ENCODE measurements around the gene RHBDL3. TPM values are rescaled to one million over a fixed set of nuclear protein-coding genes. Genes with fewer than 3 reads are reported as not detected.
"Not testable (repeated sequence)": the region's sequence is repeated elsewhere in the genome, so short reads cannot be mapped to it uniquely, and the experiment has no call there.

RHBDL3 gene
- total RNA-seq, 1 donor from 2014 or later: 1.2 TPM

DNA sequence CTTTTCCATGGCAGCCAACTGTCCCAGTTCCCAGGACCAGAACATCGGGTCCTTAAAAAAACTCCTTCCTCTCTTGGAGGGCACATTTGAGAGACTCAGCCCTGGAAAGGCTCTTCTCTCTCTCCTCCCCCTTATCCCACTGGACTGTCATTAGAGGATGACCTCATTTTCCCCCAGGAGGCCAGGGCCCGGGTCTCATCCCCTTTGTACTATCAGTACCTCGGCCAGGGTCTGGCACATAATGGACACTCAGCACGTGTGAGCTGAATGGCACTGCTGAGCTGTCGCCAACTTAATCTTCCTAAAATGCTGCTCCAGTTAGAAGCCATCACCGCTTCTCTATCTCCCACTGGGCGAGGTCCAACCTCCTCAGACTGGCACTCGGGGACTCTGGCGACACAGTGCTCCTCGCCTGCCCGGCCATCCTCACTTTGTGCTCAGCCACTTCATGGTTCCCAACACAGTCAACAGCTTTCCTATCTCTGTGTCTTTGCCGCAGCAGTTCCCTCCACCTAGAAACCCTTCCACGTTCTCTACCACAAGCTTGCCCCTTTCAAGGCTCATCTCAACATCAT is 3.6 kb upstream of the RHBDL3 start:
- H3K4me1 Mint-ChIP-seq: peaks cover 28% of the 10 kb centered on the region
- TF ChIP-seq, protein P1, sequence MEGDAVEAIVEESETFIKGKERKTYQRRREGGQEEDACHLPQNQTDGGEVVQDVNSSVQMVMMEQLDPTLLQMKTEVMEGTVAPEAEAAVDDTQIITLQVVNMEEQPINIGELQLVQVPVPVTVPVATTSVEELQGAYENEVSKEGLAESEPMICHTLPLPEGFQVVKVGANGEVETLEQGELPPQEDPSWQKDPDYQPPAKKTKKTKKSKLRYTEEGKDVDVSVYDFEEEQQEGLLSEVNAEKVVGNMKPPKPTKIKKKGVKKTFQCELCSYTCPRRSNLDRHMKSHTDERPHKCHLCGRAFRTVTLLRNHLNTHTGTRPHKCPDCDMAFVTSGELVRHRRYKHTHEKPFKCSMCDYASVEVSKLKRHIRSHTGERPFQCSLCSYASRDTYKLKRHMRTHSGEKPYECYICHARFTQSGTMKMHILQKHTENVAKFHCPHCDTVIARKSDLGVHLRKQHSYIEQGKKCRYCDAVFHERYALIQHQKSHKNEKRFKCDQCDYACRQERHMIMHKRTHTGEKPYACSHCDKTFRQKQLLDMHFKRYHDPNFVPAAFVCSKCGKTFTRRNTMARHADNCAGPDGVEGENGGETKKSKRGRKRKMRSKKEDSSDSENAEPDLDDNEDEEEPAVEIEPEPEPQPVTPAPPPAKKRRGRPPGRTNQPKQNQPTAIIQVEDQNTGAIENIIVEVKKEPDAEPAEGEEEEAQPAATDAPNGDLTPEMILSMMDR (IDR thresholded peaks at IDR 0.05; ENCODE audit: unreplicated experiment): no peak
- DNase-seq (ENCODE audit: low spot score in 2 of 2, unreplicated experiment in 2 of 2): no peak
- H3K27me3 Mint-ChIP-seq (ENCODE audit: low read depth): peaks cover 81% of the 10 kb centered on the region
- H3K27ac Mint-ChIP-seq: no peak overlapping the region
- no peak overlapping the region for H3K4me3 Mint-ChIP-seq
- no peaks in the 10 kb centered on the region for H3K36me3 Mint-ChIP-seq
- no peaks in the 10 kb centered on the region for H3K9me3 Mint-ChIP-seq

DNA sequence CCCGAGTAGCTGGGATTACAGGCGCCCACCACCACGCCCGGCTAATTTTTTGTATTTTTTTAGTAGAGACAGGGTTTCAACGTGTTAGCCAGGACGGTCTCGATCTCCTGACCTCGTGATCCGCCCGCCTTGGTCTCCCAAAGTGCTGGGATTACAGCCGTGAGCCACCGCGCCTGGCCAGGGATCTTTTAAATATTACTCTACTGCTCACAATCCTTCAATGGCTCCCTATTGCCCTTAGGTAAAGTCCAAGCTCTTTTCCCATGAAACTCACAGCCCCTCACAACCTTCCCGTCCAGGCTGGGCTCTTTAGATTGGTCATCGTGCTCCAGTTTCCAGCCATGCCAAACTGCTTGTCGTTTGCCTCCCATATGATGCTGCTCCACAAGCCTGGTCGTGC is 2.1 kb upstream of the RHBDL3 start:
- not testable (repeated sequence) for DNase-seq (ENCODE audit: low spot score in 2 of 2, unreplicated experiment in 2 of 2); H3K36me3 Mint-ChIP-seq; H3K9me3 Mint-ChIP-seq; H3K27ac Mint-ChIP-seq; H3K4me3 Mint-ChIP-seq
- Mint-ChIP-seq H3K27me3 (ENCODE audit: low read depth) (peaks cover 82% of the 10 kb centered on the region), H3K4me1 (peaks cover 36% of the 10 kb centered on the region)

DNA sequence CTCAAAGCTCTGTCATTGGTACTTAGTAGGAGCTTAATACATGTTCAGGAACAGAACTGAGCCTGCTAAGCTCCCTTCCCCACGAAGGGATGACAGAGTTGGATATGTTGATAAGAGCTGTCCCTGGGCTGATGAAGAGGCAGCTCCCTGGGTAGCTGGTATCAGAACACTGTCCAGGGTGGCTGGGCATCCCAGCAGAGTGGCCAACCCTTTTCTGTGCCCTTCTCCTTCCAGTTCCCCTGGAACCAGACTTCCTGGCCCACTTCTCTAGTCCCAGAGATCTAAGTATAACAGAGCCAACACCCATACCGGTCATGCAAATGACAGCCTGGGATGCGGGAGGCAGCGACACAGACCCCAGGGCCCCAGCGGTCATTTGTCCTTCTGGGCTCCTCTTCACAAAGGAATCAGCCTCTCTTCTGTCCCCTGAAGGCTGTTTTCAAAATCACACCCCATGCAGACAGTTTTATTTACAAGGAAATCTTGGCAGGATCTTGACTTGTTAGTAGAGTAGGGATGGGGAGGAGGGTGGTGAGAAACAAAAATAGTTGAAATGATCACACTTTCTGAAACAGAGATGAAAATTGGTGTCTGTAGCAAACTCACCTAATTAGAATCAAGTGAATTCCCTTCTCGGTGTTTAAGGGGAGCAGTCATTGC is 1.4 kb upstream of the RHBDL3 start:
- no peaks in the 10 kb centered on the region for H3K36me3 Mint-ChIP-seq
- H3K4me3 Mint-ChIP-seq: peak overlapping the region; percentile 73
- no peak overlapping the region for H3K27ac Mint-ChIP-seq
- H3K27me3 Mint-ChIP-seq (ENCODE audit: low read depth): peaks cover 85% of the 10 kb centered on the region
- TF ChIP-seq, protein P1 (IDR thresholded peaks at IDR 0.05; ENCODE audit: unreplicated experiment): no peak
- peaks cover 36% of the 10 kb centered on the region for H3K4me1 Mint-ChIP-seq
- no peak for DNase-seq (ENCODE audit: low spot score in 2 of 2, unreplicated experiment in 2 of 2)
- no peaks in the 10 kb centered on the region for H3K9me3 Mint-ChIP-seq

DNA sequence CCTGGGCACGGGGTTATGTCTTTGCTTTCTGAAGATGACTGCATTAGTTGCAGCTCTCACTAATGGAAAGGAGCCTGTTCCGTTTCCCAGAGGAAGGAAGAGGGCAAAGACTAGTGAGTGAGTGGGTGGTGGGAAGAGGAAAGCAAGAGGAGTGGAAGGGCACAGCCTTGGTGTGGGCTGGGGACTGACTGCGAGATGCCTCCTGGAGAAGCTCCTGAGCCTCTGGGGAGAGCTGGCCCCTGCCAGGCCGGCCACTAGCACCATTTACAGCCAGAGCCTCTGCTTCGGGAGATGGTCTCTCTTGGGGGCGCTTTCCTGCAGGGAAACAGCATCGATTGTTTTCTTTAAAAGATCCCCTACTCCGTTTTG is 825 bp upstream of the RHBDL3 start:
- H3K27me3 Mint-ChIP-seq (ENCODE audit: low read depth): peaks cover 85% of the 10 kb centered on the region
- TF ChIP-seq, protein P1 (IDR thresholded peaks at IDR 0.05; ENCODE audit: unreplicated experiment): no peak
- DNase-seq (ENCODE audit: low spot score in 2 of 2, unreplicated experiment in 2 of 2): no peak
- no peaks in the 10 kb centered on the region for H3K9me3 Mint-ChIP-seq
- H3K4me1 Mint-ChIP-seq: peaks cover 36% of the 10 kb centered on the region
- H3K4me3 Mint-ChIP-seq: peak overlapping the region; percentile 73
- H3K27ac Mint-ChIP-seq: no peak overlapping the region
- no peaks in the 10 kb centered on the region for H3K36me3 Mint-ChIP-seq

DNA sequence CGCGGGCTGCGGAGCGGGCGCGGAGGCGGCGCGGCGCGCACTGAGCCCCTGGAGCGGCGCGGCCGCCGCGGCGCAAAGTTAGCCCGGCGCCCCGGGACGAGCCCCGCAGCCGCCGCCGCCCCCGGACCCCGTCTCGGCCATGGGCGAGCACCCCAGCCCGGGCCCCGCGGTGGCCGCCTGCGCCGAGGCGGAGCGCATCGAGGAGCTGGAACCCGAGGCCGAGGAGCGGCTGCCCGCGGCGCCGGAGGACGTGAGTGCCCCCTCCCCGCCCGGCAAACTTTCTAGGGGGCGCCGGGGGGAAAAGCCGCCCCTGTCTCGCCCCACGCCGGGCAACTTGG is 388 bp downstream of the RHBDL3 start:
- no peak overlapping the region for H3K27ac Mint-ChIP-seq
- H3K9me3 Mint-ChIP-seq: no peaks in the 10 kb centered on the region
- TF ChIP-seq, protein P1 (IDR thresholded peaks at IDR 0.05; ENCODE audit: unreplicated experiment): no peak
- no peak overlapping the region for H3K4me3 Mint-ChIP-seq
- DNase-seq (ENCODE audit: low spot score in 2 of 2, unreplicated experiment in 2 of 2): no peak
- H3K4me1 Mint-ChIP-seq: peaks cover 31% of the 10 kb centered on the region
- H3K27me3 Mint-ChIP-seq (ENCODE audit: low read depth): peaks cover 90% of the 10 kb centered on the region
- no peaks in the 10 kb centered on the region for H3K36me3 Mint-ChIP-seq

DNA sequence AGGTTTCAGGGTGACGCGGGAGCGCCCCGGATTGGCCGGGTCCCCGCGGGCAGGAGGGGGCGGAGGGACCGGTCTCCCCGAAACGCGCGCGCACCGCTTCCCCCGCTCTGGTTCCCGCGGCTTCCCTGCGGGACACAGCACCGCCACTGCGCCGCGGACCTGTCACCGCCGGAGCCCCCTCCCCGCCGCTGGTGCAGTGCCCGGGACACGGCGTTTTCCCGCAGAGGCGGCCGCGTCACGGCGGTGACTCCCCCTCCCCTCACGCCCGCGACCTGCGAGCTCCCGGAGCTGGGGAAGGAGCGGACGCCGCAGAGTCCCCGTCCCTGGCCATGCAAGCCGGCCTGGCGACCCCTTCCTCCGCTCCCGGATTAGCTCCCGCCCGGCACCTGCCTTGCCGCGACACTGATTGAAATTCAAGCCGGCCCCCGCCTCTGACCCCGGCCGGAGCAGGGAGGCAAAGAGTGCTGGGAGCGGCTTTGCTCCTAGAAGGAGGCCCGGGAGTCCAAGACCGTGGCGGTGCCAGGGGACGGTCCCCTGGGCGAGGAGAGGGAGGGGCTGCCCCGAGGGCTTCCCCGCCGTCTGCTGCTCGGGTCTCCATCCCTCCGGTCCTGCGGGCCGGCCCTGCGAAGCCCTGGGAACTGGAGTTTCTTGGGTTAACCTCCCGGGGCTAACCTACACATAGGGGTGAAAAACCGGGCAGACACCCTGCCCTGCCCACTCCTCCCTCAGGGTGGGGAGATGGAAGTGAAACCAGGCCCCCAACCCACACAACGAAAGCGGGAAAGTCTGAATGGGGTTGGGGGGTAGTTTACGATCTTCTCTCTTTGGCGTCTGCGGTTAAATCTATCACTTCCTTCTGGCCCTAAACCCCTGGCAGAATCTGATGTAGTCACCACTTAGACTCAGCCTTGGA is 1.0 kb downstream of the RHBDL3 start:
- no peaks in the 10 kb centered on the region for H3K36me3 Mint-ChIP-seq
- peaks cover 91% of the 10 kb centered on the region for H3K27me3 Mint-ChIP-seq (ENCODE audit: low read depth)
- peak overlapping the region; percentile 66 for H3K4me3 Mint-ChIP-seq
- DNase-seq (ENCODE audit: low spot score in 2 of 2, unreplicated experiment in 2 of 2): peak in 1 of 2 experiments; percentile 44
- TF ChIP-seq, protein P1 (IDR thresholded peaks at IDR 0.05; ENCODE audit: unreplicated experiment): no peak
- no peaks in the 10 kb centered on the region for H3K9me3 Mint-ChIP-seq
- no peak overlapping the region for H3K27ac Mint-ChIP-seq
- H3K4me1 Mint-ChIP-seq: peaks cover 25% of the 10 kb centered on the region
